NCI-H526 (cell line): ENCODE results near the gene RARA.
"Not testable (repeated sequence)": the region's sequence is repeated elsewhere in the genome, so short reads cannot be mapped to it uniquely, and the experiment has no call there.

Experiments used
- DNase-seq, 2 experiments: peaks; one replicate each; lab custom pipeline; 2025; lab: John Stamatoyannopoulos, UW

Gene RARA

DNA sequence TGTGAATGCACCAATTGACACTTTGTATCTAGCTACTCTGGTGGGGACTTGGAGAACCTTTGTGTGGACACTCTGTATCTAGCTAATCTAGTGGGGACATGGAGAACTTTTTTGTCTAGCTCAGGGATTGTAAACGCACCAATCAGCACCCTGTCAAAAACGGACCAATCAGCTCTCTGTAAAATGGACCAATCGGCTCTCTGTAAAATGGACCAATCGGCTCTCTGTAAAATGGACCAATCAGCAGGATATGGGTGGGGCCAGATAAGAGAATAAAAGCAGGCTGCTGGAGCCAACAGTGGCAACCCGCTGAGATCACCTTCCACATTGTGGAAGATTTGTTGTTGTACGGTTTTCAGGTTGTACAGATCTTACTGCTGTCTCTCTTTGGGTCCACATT lies 67.6 kb downstream of the RARA start:
- not testable (repeated sequence) for DNase-seq

DNA sequence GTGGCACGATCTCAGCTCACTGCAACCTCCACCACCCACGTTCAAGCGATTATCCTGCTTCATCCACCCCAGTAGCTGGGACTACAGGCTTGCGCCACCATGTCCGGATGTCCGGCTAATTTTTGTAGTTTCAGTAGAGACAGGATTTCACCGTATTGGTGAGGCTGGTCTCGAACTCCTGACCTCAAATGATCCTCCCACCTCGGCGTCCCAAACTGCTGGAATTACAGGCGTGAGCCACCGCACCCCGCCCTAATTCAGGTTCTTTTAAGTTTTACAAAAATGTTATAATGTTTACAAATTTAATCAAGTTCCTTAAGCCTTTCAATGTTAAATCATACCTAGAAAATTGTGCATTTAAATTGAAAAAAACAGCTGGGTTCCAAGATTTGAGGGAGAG lies 68.9 kb downstream of the RARA start:
- DNase-seq, result no peak

DNA sequence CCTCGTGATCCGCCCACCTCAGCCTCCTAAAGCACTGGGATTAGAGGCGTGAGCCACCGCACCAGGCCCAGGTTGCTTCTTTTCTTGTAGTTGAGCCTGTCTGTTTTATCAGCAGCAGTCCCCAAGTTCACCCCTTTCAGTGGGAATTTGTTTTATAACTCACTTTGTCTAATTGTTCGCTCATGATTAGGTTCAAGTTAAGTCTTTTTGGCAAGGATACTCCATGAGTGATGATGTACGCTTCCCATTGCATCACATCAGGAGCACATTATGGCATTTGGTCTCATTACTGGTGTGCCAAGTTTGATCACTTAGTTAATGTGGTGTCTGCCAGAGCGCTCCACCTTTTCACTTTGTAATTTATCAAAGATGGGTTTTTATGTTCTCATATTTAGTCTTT lies 70.0 kb downstream of the RARA start:
- DNase-seq, result no peak

DNA sequence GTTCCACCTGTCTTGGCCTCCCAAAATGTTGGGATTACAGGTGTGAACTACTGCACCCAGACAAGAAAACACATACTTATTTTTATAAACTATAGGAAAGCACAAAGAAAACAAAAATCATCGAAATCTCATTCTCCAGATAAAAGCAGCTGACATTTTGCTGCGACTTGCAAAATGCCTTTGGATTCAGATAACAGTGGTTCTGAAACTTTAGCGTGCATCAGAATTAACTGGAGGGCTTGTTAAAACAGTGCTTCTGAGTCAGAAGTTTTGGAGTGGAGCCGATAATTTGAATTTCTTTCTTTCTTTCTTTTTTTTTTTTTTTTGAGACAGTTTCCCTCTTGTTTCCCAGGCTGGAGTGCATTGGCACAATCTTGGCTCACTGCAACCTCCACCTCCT lies 73.3 kb downstream of the RARA start:
- DNase-seq, result no peak

DNA sequence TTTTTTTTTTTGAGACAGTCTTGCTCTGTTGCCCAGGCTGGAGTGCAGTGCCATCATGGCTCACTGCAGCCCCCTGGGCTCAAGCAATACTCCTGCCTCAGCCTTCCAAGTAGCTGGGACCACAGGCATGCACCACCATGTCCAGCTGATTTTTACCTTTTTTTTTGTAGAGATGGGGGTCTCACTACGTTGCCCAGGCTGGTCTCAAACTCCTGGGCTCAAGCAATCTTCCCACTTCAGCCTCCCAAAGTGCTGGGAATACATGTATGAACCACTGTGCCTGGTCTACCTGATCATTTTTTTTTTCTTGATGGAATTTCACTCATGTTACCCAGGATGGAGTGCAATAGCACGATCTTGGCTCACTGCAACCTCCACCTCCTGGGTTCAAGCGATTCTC lies 77.6 kb downstream of the RARA start:
- not testable (repeated sequence) for DNase-seq

DNA sequence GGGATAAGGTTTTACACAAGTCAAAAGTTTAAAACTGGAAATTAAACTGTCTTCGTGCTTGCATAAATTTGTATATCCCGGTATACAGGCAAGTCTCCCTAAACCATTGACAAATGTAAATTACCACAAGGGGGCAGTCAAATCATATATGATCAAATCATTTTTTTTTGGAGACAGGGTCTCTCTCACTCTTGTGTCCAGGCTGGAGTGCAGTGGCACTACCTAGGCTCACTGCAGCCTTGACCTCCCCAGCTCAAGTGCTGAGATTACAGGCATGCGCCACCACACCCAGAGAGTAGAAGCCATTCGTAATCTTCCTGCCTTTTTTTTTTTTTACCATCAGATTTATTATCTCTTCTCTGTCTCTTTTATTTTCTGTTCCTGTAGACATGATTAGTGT lies 90.2 kb downstream of the RARA start:
- peak; percentile 39 to 67 for DNase-seq

DNA sequence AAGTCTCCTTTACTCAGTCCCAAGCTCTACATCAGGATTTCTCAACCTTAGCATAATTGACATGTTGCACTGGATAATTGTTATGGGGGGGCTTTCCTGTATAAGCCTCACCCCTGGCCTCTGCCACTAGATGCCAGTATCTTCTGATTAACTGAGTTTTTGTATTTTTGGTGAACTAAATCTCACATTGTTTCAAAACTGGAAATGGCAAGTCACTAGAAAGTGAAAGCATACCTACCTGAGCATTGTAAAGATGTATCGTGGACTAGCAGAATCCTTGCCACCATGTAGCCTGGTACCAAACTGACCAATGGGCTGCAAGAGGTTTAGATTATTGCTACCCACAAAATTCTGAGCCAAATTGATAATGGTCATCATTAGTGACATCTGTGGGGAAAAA lies 93.7 kb downstream of the RARA start:
- DNase-seq, result no peak

DNA sequence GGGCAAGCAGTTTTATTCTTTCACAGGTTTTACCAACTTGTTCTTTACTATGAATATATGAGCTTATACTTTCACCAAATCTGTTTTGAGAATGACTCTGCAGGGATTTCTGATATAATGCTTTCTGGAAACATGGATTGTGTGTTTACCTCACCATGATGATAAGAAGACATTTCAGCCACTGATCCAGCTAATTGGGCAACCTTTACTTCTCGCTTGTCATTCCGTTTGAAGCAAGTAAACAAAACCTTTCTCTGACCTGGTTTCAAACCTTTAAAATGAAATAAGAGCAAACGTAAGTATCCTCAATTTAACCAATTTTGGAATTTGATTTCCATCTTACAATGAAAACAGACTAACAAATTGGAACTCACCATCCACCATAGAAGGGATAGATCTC lies 95.0 kb downstream of the RARA start:
- DNase-seq, result no peak
